NCI-H82 treated with DMSO at 0.1 percent for 48 hours (cell line): Measurements from ENCODE around the gene CREB5.
"Not testable (repeated sequence)": the region's sequence is repeated elsewhere in the genome, so short reads cannot be mapped to it uniquely, and the experiment has no call there.

Source experiments
- DNase-seq: peaks from one replicate; lab custom pipeline; 2025; ENCODE audit not compliant: unreplicated experiment; lab: John Stamatoyannopoulos, UW

CREB5 gene

GRCh38 chr7:28573059-28573553, 160.8 kb downstream of the CREB5 start:
- no peak for DNase-seq

GRCh38 chr7:28573651-28574301, 161.5 kb downstream of the CREB5 start:
- no peak for DNase-seq

- no peak for DNase-seq
These were observed 162.9 kb downstream of the CREB5 start for GRCh38 chr7:28575241-28575643.

- no peak for DNase-seq
These were observed 164.3 kb downstream of the CREB5 start for GRCh38 chr7:28576656-28577055.

GRCh38 chr7:28579571-28579970, 167.3 kb downstream of the CREB5 start:
- no peak for DNase-seq

GRCh38 chr7:28580665-28581064, 168.3 kb downstream of the CREB5 start:
- DNase-seq, result no peak

GRCh38 chr7:28581351-28581750, 169.0 kb downstream of the CREB5 start:
- no peak for DNase-seq

GRCh38 chr7:28582226-28582625, 169.9 kb downstream of the CREB5 start:
- DNase-seq, result no peak

GRCh38 chr7:28584235-28584634, 171.9 kb downstream of the CREB5 start:
- peak; percentile 52 for DNase-seq

GRCh38 chr7:28586736-28587135, 174.4 kb downstream of the CREB5 start:
- DNase-seq, result no peak

- DNase-seq, result no peak
These were observed 174.9 kb downstream of the CREB5 start for GRCh38 chr7:28587211-28587610.

- no peak for DNase-seq
These were observed 176.3 kb downstream of the CREB5 start for GRCh38 chr7:28588602-28589001.

- no peak for DNase-seq
These were observed 178.8 kb downstream of the CREB5 start for GRCh38 chr7:28591041-28591674.

GRCh38 chr7:28591725-28592349, 179.5 kb downstream of the CREB5 start:
- no peak for DNase-seq

GRCh38 chr7:28592861-28593260, 180.5 kb downstream of the CREB5 start:
- DNase-seq, result no peak

GRCh38 chr7:28595076-28595475, 182.8 kb downstream of the CREB5 start:
- DNase-seq, result no peak

GRCh38 chr7:28595801-28596200, 183.5 kb downstream of the CREB5 start:
- no peak for DNase-seq

GRCh38 chr7:28596245-28596935, 184.1 kb downstream of the CREB5 start:
- DNase-seq, result no peak

GRCh38 chr7:28597284-28597683, 185.0 kb downstream of the CREB5 start:
- DNase-seq, result no peak

- not testable (repeated sequence) for DNase-seq
These were observed 185.7 kb downstream of the CREB5 start for GRCh38 chr7:28598037-28598436.

GRCh38 chr7:28598586-28598985, 186.3 kb downstream of the CREB5 start:
- DNase-seq, result no peak

- no peak for DNase-seq
These were observed 187.1 kb downstream of the CREB5 start for GRCh38 chr7:28599411-28599810.
